HCT116 (cell line): Measurements from ENCODE around the gene TAX1BP1. TPM values are rescaled to one million over a fixed set of nuclear protein-coding genes. Genes with fewer than 3 reads are reported as not detected.

ENCODE experiments used
- ATAC-seq: fragments of 200-7000 bp; cut with Tn5 transposase; 2 replicates; pipeline ENCODE4 v1.9.1; 2020; ENCODE audit warnings: mild to moderate bottlenecking, moderate library complexity
- BruUV-seq: library from RNA; stranded (reverse); fragments of 400-500 nt; replicated peaks from 2 replicates; lab custom pipeline; 2021; lab: Mats Ljungman, UMichigan
- CTCF ChIA-PET: fragments of 300-600 bp; sonication (Branson Sonifier 250); formaldehyde crosslinking; loops from one replicate; lab custom pipeline; 2021; ENCODE audit warnings: antibody characterized with exemption; lab: Charles Lee
- POLR2A ChIA-PET: fragments of 300-600, 350-600 bp; sonication (Branson Sonifier 250); formaldehyde crosslinking; loops from one replicate; lab custom pipeline; 2021; ENCODE audit warnings: antibody characterized with exemption; lab: Charles Lee
- RAD21 ChIA-PET, 2 experiments: fragments of 300-600 bp; sonication (Branson Sonifier 250); formaldehyde crosslinking; loops; one replicate each; lab custom pipeline; 2023; ENCODE audit warnings: low total read pairs in 2 of 2; ENCODE audit not compliant: uncharacterized antibody in 2 of 2, unreplicated experiment in 2 of 2, low non-redundant PET in 1 of 2; lab: Charles Lee
- DNase-seq: peaks from one replicate; pipeline ENCODE4 v3.0.0-alpha.2; 2010; ENCODE audit warnings: low read depth, low spot score
- H2AFZ ChIP-seq: fragments of 200-600 bp; shearing (Covaris generic), sonication (generic); 2 replicates; pipeline ENCODE4 v1.6.1; 2017; ENCODE audit warnings: low read depth, mixed run types, mixed read lengths, antibody characterized with exemption, low read length; ENCODE audit not compliant: poor library complexity, severe bottlenecking
- H3K27ac ChIP-seq: 2 replicates; pipeline ENCODE4 v1.5.1; 2012; ENCODE audit warnings: low read depth, low read length
- H3K27me3 ChIP-seq: fragments of 200-600 bp; sonication (generic); 2 replicates; pipeline ENCODE4 v1.6.1; 2016; ENCODE audit warnings: mixed run types, low read length, mixed read lengths; ENCODE audit not compliant: insufficient read depth
- H3K36me3 ChIP-seq, 2 experiments: fragments of 200-500 bp in 1 of 2; fragments of 200-600 bp in 1 of 2; sonication (Bioruptor generic) in 1 of 2; sonication (generic) in 1 of 2; 2 replicates each; pipeline versions ENCODE4 v1.5.1 to v1.6.1; 2014 to 2016; ENCODE audit warnings: low read length in 2 of 2, inconsistent platforms in 1 of 2, mixed read lengths in 1 of 2, mixed run types in 1 of 2; ENCODE audit not compliant: insufficient read depth in 2 of 2, control insufficient read depth in 1 of 2
- H3K4me1 ChIP-seq, 2 experiments: fragments of 200-600 bp in 1 of 2; sonication (generic) in 1 of 2; 2 replicates each; pipeline versions ENCODE4 v1.5.1 to v1.6.1; 2012 to 2017; ENCODE audit warnings: low read length in 2 of 2, inconsistent platforms in 1 of 2, mild to moderate bottlenecking in 1 of 2, mixed read lengths in 1 of 2, mixed run types in 1 of 2, moderate library complexity in 1 of 2; ENCODE audit not compliant: insufficient read depth in 2 of 2, control insufficient read depth in 1 of 2
- H3K4me2 ChIP-seq: fragments of 200-600 bp; sonication (generic); 2 replicates; pipeline ENCODE4 v1.6.1; 2017; ENCODE audit warnings: mixed run types, low read length, mixed read lengths
- H3K4me3 ChIP-seq, 2 experiments: fragments of 200-600 bp in 1 of 2; sonication (generic) in 1 of 2; replicated peaks in 1 of 2; 2 replicates each; pipeline ENCODE4 v1.5.1; 2011 to 2016; ENCODE audit warnings: low read length in 2 of 2, control low read depth in 1 of 2, low read depth in 1 of 2, mild to moderate bottlenecking in 1 of 2, mixed read lengths in 1 of 2, mixed run types in 1 of 2
- H3K79me2 ChIP-seq: fragments of 200-600 bp; sonication (generic); 2 replicates; pipeline ENCODE4 v1.6.1; 2017; ENCODE audit warnings: mild to moderate bottlenecking, mixed run types, low read length, moderate library complexity, mixed read lengths; ENCODE audit not compliant: insufficient read depth
- H3K9ac ChIP-seq: fragments of 200-600 bp; sonication (generic); 2 replicates; pipeline ENCODE4 v1.6.1; 2016; ENCODE audit warnings: low read length, mixed read lengths
- H3K9me2 ChIP-seq: fragments of 200-600 bp; sonication (generic), shearing (Covaris generic); 2 replicates; pipeline ENCODE4 v1.6.1; 2017; ENCODE audit warnings: mixed run types, mild to moderate bottlenecking, moderate library complexity; ENCODE audit not compliant: insufficient read depth
- H3K9me3 ChIP-seq, 2 experiments: fragments of 200-500 bp in 1 of 2; fragments of 200-600 bp in 1 of 2; sonication (Bioruptor generic) in 1 of 2; sonication (generic) in 1 of 2; 2 replicates each; pipeline ENCODE4 v1.6.1; 2014 to 2017; ENCODE audit warnings: low read length in 2 of 2, mixed read lengths in 2 of 2, inconsistent platforms in 1 of 2, low read depth in 1 of 2, mild to moderate bottlenecking in 1 of 2, mixed run types in 1 of 2, moderate library complexity in 1 of 2; ENCODE audit not compliant: control insufficient read depth in 1 of 2, insufficient read depth in 1 of 2
- H4K20me1 ChIP-seq: fragments of 200-600 bp; sonication (generic), shearing (Covaris generic); 2 replicates; pipeline ENCODE4 v1.6.1; 2017; ENCODE audit warnings: mixed run types, mild to moderate bottlenecking, moderate library complexity; ENCODE audit not compliant: insufficient read depth
- ELF1 ChIP-seq: IDR thresholded peaks from 2 replicates; pipeline ENCODE4 v1.6.1; 2012; ENCODE audit warnings: low read depth, borderline replicate concordance
- EZH2phosphoT487 ChIP-seq: fragments of 200-600 bp; IDR thresholded peaks from 2 replicates; pipeline ENCODE4 v1.6.1; 2018; ENCODE audit warnings: antibody characterized with exemption, borderline replicate concordance
- JUND ChIP-seq: IDR thresholded peaks from 2 replicates; pipeline ENCODE4 v1.6.1; 2012
- POLR2A ChIP-seq: IDR thresholded peaks from 2 replicates; pipeline ENCODE4 v1.7.0; 2011; ENCODE audit warnings: borderline replicate concordance; ENCODE audit not compliant: insufficient read depth, insufficient read length; ENCODE audit errors: extremely low read depth
- POLR2AphosphoS5 ChIP-seq: IDR thresholded peaks from 2 replicates; pipeline ENCODE4 v1.6.1; 2011; ENCODE audit warnings: mild to moderate bottlenecking, low read depth, low read length, moderate library complexity
- SIN3A ChIP-seq: IDR thresholded peaks from 2 replicates; pipeline ENCODE4 v1.6.1; 2012; ENCODE audit warnings: low read depth
- SP1 ChIP-seq: IDR thresholded peaks from 2 replicates; pipeline ENCODE4 v1.6.1; 2012; ENCODE audit warnings: low read depth
- SRF ChIP-seq: IDR thresholded peaks from 2 replicates; pipeline ENCODE4 v1.6.1; 2012; ENCODE audit warnings: low read depth
- YY1 ChIP-seq: IDR thresholded peaks from 2 replicates; pipeline ENCODE4 v1.6.1; 2011; ENCODE audit warnings: low read length, low read depth, moderate library complexity, mild to moderate bottlenecking; ENCODE audit not compliant: insufficient replicate concordance; ENCODE audit errors: extremely low read depth
- ZFX ChIP-seq: fragments of 450-650 bp; IDR thresholded peaks from 2 replicates; pipeline ENCODE4 v1.6.1; 2017
- ZNF274 ChIP-seq: fragments of 200-500 bp; sonication (Bioruptor generic); IDR thresholded peaks from 2 replicates; pipeline ENCODE4 v1.6.1; 2014; ENCODE audit warnings: mild to moderate bottlenecking, low read depth, low read length, inconsistent platforms
- intact Hi-C: fragments of 100-400 bp; cut with micrococcal nuclease; formaldehyde crosslinking; loops from 2 replicates; pipeline ENCODE4 v1.10.0; 2022
- total RNA-seq: library from RNA; stranded (reverse); gene quantifications from one replicate; pipeline ENCODE4 v1.2.1, GENCODE V29; 2021; ENCODE audit not compliant: unreplicated experiment
- TF ChIP-seq, protein P1 (sequence below): IDR thresholded peaks from 2 replicates; pipeline ENCODE4 v1.6.1; 2012; ENCODE audit warnings: low read depth
- TF ChIP-seq, protein P2 (sequence below), 3 experiments: fragments of 200-600 bp in 1 of 3; sonication (generic) in 1 of 3; IDR thresholded peaks in 2 of 3; conservative IDR thresholded peaks in 1 of 3; 2 replicates each; pipeline ENCODE4 v1.5.1; 2012 to 2017; ENCODE audit warnings: low read depth in 2 of 3, low read length in 2 of 3, antibody characterized with exemption in 1 of 3, borderline replicate concordance in 1 of 3, control low read depth in 1 of 3, mild to moderate bottlenecking in 1 of 3, mixed read lengths in 1 of 3, mixed run types in 1 of 3, moderate library complexity in 1 of 3; ENCODE audit not compliant: insufficient read depth in 1 of 3
- TF ChIP-seq, protein P3 (sequence below): IDR thresholded peaks from 2 replicates; pipeline ENCODE4 v1.6.1; 2012

TAX1BP1 gene
- total RNA-seq, 1 experiment from 2014 or later = 68.1 TPM

DNA sequence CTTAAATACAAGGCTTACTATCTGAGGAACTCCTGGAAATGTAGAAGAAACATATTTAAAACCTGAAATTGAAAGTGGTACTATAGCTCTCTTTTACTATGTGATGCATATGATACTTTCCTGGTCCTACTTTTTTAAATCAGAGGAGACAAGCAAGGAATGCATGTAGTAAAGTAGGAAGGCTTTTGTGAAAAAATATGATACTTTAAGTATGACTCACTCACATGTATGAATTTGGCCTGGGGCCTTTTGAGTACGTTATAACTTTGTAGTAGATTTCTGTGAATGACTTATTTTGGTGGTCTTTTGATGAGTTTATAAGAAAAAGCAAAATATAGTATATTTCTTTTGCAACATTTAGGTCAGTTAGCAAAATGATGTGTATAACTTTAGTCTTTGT is 53.8 kb downstream of the TAX1BP1 start:
- Histone ChIP-seq H3K9me2 (no peaks in the 10 kb centered on the region), H3K9me3 (no peaks in the 10 kb centered on the region), H3K9ac (no peak overlapping the region), H3K4me1 (no peaks in the 10 kb centered on the region), H3K4me2 (no peak overlapping the region), H3K27ac (no peak overlapping the region), H3K27me3 (no peaks in the 10 kb centered on the region), H4K20me1 (no peaks in the 10 kb centered on the region), H3K36me3 (peaks cover 5 to 14% of the 10 kb centered on the region in 2 experiments; a peak in 3 of 4 replicates), H3K79me2 (no peaks in the 10 kb centered on the region), H3K4me3 (no peak overlapping the region), H2AFZ (no peak overlapping the region)
- POLR2A ChIA-PET = no interaction called here
- TF ChIP-seq SP1 (no peak), ELF1 (no peak), POLR2AphosphoS5 (no peak), ZFX (no peak), SRF (no peak), JUND (no peak), EZH2phosphoT487 (no peak), YY1 (no peak), SIN3A (no peak), ZNF274 (no peak), POLR2A (no peak)
- TF ChIP-seq, protein P1, sequence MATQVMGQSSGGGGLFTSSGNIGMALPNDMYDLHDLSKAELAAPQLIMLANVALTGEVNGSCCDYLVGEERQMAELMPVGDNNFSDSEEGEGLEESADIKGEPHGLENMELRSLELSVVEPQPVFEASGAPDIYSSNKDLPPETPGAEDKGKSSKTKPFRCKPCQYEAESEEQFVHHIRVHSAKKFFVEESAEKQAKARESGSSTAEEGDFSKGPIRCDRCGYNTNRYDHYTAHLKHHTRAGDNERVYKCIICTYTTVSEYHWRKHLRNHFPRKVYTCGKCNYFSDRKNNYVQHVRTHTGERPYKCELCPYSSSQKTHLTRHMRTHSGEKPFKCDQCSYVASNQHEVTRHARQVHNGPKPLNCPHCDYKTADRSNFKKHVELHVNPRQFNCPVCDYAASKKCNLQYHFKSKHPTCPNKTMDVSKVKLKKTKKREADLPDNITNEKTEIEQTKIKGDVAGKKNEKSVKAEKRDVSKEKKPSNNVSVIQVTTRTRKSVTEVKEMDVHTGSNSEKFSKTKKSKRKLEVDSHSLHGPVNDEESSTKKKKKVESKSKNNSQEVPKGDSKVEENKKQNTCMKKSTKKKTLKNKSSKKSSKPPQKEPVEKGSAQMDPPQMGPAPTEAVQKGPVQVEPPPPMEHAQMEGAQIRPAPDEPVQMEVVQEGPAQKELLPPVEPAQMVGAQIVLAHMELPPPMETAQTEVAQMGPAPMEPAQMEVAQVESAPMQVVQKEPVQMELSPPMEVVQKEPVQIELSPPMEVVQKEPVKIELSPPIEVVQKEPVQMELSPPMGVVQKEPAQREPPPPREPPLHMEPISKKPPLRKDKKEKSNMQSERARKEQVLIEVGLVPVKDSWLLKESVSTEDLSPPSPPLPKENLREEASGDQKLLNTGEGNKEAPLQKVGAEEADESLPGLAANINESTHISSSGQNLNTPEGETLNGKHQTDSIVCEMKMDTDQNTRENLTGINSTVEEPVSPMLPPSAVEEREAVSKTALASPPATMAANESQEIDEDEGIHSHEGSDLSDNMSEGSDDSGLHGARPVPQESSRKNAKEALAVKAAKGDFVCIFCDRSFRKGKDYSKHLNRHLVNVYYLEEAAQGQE = no peak
- TF ChIP-seq, protein P2, sequence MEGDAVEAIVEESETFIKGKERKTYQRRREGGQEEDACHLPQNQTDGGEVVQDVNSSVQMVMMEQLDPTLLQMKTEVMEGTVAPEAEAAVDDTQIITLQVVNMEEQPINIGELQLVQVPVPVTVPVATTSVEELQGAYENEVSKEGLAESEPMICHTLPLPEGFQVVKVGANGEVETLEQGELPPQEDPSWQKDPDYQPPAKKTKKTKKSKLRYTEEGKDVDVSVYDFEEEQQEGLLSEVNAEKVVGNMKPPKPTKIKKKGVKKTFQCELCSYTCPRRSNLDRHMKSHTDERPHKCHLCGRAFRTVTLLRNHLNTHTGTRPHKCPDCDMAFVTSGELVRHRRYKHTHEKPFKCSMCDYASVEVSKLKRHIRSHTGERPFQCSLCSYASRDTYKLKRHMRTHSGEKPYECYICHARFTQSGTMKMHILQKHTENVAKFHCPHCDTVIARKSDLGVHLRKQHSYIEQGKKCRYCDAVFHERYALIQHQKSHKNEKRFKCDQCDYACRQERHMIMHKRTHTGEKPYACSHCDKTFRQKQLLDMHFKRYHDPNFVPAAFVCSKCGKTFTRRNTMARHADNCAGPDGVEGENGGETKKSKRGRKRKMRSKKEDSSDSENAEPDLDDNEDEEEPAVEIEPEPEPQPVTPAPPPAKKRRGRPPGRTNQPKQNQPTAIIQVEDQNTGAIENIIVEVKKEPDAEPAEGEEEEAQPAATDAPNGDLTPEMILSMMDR (IDR thresholded peaks at IDR 0.05 in 2 of 3, conservative IDR thresholded peaks at IDR 0.05 in 1 of 3; ENCODE audit: borderline replicate concordance in 1 of 3, insufficient read depth in 1 of 3, low read depth in 2 of 3, low read length in 2 of 3) = no peak
- TF ChIP-seq, protein P3, sequence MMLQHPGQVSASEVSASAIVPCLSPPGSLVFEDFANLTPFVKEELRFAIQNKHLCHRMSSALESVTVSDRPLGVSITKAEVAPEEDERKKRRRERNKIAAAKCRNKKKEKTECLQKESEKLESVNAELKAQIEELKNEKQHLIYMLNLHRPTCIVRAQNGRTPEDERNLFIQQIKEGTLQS = no peak
- RAD21 ChIA-PET = no interaction called here
- no peak for DNase-seq
- intact Hi-C loops = no loop called here
- BruUV-seq = no TSS peak
- no peak for ATAC-seq
- CTCF ChIA-PET = no interaction called here
